DOHH2 (cell line): Measurements from ENCODE around the gene ABLIM1.

ENCODE experiments used
- CTCF ChIP-seq: fragments of 200-600 bp; sonication (generic); IDR thresholded peaks from one replicate; pipeline ENCODE4 v1.5.1; 2014; ENCODE audit warnings: antibody characterized with exemption, mild to moderate bottlenecking, low read depth, low read length; ENCODE audit not compliant: poor library complexity, severe bottlenecking
- EZH2phosphoT487 ChIP-seq: fragments of 200-600 bp; sonication (generic); IDR thresholded peaks from 2 replicates; pipeline ENCODE4 v1.6.1; 2017; ENCODE audit warnings: borderline replicate concordance, mild to moderate bottlenecking, antibody characterized with exemption, low read length, moderate library complexity, mixed read lengths

GRCh38 chr10:114521255-114521654 lies 136.8 kb downstream of the ABLIM1 start:
- TF ChIP-seq CTCF, result no peak
- no peak for TF ChIP-seq EZH2phosphoT487
